HG02623 (cell line): ENCODE data around the gene CXXC5.

Experiments
- ATAC-seq: cut with Tn5 transposase; IDR thresholded peaks from one replicate; pipeline ENCODE4 v1.9.1; 2021; ENCODE audit warnings: moderate library complexity; ENCODE audit not compliant: unreplicated experiment

CXXC5 gene

DNA sequence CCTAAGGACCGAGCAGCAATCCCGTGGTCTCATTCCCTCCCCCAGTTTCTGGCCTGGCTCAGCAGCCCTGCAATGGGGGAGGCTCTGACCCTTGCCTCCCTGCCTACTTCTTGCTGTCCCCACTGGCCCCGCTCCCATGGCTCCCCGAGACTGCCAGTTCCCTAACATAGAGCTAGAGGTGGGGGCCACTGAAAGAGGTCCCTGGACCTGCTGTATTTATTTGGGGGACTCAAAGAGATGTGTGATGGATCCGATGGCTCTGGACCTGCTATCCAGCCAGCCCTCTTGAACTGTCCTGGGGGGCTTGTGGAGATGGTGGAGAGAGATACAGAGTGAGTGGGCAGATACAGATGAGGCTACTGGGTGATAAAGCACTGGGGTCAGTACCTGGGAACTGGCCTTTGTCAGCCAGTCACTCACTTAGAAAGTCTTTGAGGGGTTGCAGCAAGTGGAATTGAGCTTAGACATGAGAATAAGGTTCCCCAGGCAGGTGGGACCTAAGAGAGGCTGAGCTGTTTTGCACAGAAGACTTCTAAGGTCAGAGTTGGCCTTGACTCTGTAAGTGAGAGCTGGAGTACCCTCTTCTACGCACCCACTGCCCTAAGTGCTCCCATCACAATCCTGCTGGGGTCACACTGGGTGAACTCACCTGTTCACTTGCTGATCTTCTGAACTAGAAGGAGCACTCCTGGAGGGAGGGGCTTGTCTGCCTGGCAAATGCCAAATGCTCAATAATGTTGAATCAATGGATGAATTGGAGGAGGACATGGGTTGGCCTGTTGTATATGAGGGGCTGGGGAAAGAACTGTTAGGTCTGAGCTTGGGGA lies 42.9 kb downstream of the CXXC5 start:
- no peak for ATAC-seq

DNA sequence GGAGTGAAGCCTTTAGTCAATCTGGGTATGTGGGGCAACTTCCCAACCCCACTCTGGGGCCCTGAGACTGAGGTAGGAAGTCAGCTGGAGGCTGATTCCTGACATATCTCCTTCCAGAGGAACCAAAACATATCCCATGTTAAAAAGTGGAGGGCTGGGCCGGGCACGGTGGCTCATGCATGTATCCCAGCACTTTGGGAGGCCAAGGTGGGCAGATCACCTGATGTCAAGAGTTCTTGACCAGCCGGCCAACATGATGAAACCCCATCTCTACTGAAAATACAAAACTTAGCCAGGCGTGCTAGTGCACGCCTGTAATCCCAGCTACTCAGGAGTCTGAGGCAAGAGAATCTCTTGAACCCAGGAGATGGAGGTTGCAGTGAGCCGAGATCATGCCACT lies 44.0 kb downstream of the CXXC5 start:
- ATAC-seq: no peak

DNA sequence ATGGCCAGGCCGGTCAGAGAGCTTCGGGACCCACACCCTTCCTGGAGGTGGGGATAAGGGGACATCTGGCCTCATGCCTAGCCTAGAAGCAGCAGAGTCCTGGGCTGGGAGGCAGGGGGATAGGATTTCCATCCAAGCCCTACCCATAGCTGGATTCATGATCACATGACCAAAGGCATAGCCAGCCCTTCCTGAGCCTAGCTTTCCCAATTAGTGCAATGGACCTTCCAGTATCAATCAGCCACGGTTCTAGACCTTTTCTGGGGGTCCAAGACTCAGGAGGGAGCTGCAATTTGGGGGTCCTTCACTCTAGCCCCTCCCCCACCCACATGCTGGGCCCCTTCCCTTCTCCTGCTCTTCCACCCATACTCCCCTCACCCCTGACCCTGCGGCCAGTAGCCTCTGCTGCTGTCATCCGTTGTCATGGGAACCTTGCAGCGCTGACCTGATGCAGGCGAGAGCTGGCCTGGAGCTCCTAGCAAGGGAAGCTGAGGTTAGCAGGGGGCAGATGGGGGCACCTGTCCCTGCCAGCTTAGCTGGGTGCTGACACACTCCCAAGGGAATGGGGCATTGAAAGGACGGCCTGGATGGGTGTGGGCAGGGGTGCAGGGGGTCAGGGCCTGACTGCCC lies 44.6 kb downstream of the CXXC5 start:
- ATAC-seq: no peak

DNA sequence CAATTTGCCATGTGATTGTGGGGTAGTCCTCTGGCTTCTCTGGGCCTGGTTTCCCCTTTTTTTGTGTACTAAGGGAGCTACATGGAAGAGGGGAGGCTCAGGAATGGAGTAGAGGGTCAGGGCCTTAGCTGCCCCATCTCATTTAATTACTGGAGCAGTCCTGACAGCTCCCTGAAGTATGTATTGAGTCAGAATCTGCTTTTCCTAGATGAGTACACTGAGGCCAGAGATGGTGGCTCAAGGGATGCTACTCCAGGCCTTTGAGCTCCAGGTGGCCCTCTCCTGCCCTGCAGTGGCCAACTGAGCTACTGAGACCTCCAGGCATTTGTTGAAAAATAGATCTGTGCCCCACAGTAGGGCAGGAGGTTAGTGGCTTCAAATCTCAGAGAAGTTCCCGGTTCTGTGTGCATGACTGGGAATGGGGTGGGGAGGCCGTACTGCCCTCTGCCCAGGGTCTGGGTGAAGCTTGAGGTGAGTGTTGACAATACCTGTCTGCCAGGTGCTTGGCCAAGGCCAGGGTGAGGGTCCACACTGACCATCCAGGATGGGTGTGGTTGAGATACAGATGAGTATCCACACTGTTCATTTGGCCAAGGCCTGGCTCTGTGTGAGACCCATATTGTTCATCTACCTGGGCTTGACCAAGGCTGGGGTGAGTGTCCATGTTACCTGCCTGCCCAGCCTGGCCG lies 45.7 kb downstream of the CXXC5 start:
- no peak for ATAC-seq

DNA sequence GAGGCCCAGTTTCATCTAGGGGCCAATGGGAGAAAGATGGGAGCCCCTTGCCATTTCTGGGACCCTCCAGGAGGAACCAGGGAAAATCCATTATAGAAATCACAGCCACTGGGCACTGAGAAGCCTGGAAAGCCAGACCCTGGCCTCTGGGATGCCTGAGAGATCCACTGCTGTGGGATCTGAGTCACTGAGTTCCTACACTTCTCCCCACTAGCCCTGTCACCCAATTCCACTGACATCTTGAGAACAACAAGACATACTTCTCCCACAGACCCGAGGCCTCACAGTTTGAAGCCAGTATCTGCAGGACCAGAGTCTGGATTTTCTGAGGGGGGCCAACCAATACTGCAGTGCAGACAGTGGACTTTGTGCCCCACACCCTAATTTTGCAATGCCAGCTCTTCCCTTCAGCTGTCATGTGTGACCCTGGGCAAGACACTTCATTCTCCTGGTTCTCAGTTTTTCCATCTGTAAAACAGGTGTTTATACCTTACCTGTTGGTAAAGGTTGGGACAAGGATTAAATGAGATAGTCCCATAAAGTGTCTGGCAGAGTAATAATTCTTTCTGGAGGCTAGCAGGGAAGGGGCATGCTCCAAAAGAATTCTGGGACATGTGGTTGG lies 46.5 kb downstream of the CXXC5 start:
- ATAC-seq: no peak

DNA sequence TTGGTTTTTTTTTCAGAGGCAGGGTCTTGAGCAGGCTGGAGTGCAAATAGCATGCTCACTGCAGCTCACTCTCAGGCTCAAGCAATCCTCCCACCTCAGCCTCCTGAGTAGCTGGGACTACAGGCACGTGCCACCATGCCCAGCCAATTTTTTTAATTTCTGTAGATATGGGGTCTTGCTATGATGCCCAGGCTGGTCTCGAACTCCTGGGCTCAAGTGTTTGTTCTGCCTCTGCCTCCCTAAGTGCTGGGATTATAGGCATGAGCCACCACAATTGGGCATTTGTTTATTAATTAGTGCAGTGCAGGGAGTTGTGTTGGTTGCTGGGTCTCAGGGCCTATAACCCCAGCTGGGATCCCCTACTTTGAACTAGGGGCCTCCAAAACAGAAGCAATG lies 47.0 kb downstream of the CXXC5 start:
- ATAC-seq: no peak

DNA sequence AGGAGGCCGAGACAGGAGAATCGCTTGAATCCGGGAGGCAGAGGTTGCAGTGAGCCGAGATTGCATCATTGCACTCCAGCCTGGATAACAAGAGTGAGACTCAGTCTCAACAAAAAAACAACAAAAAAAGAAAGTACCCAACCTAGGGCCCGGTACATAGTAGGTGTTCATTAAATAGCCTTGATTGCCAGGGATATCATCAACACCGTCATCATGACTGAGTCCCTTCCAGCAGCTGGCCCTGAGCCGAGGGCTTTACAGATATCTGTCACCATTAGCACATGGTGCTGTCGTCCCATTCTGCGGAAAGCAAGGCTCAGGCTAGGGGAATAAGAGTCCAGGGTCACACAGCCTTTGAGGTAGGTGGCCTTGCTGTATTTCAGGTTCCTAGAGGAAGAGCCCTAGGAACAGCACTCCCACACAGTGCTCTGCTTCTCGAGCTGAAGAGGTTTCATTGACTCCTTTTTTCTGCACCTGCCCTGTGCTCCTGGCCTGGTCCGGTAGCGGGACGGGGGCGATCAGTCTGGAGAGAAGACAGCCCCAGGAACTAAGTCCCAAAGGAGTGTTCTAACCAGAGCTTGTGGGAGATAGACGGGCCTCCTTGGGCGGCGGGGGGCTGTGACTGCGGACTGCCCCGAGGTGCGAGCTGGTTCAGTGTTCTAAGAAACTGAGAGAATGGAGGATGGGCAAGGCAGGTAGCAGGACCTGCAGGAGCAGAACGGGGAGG lies 48.2 kb downstream of the CXXC5 start:
- no peak for ATAC-seq

DNA sequence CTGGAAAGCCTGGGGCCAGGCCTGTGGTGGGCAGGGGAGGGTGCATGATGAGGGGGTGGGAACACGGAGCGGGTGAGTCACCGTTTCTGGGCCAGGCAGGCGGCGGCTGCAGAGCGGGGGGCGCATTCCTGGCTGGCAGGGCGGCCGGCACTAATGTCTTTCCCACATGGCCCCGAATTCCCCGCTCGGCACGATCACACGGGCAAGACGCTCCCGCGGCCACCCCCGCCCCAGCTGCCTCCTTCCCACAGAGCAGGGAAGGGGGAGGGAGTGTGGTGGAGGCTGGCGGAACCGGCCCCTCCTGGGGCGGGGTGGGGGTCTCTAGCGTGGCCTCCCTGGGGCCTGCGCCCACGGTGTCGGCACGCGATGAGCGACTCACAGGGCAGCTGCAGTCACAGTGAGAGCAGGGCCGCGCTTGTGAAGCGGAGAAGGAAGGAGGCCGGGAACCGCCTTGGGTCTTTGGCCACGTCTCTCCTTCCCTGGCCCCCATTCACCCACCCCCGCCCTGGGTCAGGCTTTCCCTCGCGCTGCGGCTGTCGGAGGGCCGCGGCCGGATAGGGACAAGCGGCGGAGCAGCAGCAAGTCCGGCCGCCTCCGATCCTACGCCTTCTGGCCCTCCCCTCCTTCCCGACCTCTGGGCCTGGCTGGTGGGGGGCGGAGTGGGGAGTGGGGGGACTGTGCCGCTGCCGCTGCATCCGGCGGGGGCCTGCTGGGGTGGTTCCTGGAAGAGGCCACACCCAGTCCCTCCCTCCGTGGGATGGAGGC lies 48.9 kb downstream of the CXXC5 start:
- ATAC-seq: no peak

DNA sequence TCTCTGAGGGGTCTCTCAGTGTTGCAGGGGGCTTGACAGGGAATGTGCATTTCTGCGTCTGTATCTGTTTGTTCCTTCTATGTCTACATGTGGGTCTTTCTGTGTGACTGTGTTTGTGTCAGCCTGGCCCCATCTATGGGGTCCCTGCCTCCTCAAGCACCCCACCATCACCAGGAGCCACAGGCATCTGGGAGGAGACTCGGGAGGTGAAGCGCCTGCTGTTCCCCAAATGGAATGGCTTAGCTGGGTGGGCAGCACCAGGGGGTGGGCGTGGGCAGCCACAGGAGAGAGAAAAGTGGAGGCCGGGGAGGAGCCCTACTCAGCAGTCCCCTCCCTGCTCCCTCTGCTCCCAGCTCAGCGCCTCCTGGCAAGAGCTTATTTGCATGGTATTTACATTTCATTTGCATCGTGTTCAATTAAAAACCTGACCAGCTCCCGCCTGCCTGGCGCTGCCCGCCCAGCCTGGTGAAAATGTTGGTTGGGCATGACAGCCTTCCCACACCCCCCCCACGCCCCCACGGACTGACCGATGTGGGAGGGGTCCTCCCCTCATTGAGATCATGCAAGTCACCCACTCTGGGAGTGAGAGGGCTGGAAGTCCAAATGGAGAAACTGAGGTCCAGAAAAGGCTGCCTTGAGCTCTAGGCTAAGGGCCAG lies 50.5 kb downstream of the CXXC5 start:
- no peak for ATAC-seq

DNA sequence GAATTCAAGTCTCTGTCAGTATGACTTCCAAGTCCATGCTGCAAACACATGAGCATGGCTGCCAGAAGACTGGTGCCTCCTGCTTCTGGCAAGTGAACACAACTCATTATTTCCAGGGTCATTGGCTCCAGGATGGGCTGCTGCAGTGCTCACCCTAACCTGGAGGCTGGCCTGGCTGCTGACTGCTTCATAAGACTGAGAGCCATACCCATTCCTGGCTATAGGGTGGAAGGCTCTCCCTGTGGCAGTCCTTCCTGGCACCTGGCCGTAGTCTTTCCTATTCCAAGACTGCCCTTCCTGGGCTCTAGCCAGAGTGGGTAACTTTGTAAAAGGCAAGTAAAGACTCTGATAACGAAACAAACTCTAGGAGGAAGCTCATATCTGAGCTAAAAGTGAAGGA lies 51.2 kb downstream of the CXXC5 start:
- ATAC-seq: no peak

DNA sequence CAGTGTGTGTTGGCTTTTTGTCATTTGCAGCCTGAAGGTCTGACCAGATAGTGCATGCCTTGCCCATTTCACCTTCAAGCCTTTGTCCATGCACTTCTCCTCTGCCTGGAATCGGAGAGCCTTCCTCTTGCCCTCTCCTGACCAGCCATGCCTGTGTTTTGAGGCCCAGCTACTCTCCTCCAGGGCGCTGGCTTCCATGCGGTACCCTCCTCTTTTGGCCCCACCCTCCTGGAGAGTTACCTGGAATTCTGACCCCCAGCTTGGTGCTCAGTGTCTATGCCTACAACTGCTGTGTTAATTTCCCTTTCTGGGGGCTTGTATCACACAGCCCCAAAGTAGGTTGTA lies 52.5 kb downstream of the CXXC5 start:
- no peak for ATAC-seq

DNA sequence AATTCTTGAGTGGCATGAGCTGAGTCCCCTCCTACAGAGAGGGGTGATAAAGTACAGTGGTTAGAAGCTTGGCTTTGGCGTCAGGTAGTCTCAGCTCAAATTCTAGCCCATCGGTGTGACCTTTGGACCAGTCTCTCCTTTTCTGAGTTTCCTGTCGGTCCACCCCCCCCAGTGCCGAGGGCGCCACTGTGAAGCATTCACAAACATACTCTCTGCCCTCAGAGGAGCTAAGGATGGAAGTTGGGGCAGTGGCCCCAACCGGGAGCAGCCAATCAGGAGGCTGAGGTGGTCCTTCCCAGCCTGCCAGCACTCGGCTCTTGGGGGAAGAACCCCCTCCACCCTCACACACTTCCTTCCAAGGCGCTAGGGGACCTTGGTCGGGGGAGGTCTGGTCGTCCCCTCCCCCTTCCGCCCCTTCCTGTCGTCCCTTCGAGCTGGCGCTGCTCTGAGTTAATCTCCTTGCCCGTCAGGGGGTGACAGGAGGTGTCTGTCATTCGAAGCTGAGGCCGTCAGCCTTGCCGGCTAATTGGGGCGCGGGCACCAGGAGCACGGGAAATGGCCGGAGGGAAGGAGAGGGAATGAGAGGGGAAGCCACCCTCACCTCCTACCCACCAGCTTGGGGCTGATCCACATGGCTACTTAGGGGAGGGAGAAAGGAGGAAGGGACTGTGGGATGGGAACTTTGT lies 53.0 kb downstream of the CXXC5 start:
- ATAC-seq: no peak

DNA sequence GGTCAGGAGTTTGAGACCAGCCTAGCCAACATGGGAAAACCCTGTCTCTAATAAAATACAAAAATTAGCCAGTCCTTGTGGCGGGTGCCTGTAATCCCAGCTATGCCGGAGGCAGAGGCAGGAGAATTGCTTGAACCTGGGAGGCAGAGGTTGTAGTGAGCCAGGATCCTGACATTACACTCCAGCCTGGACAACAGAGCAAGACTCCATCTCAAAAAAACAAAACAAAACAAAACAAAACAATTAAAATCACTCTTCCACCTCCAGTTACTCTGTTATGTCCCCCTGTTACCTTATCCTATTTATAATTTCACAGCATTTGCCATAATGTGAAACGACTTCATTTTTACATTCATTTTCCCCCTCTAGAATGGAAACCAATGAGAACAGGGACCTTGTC lies 54.4 kb downstream of the CXXC5 start:
- no peak for ATAC-seq

DNA sequence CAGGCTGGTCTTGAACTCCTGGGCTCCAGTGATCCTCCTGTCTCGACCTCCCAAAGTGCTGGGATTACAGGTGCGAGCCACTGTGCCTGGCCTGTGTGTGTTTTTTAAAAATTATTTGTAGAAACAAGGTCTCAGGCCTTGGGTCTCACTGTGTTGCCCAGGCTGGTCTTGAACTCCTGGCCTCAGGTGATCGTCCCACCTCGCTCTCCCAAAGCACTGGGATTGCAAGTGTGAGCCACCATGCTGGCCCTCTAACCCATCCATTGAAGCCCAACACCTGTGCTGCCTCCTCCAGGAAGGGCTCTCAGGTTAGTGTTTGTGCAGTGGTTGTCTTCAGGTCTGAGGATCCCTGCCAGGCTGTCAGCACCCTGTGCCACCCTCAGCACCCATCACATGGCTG lies 56.6 kb downstream of the CXXC5 start:
- ATAC-seq: no peak

DNA sequence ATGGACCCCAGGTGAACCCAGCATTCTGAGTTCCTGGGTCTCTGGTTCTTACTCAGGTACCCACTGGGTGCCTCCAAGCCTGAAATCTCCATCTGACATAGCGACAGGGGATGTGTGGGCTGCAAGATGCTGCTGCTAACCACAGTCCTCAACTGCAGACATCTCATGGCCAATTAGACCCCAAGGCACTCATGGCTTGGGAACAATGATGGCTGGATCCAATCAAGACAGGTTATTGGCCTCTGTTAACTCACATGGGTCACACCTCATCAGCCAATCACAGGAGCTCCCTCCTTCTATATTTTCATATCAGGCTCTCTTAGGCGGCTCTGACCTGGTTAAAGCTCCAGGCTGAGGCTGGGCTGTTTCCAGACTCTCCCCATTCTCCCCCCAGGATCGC lies 57.0 kb downstream of the CXXC5 start:
- ATAC-seq: no peak

DNA sequence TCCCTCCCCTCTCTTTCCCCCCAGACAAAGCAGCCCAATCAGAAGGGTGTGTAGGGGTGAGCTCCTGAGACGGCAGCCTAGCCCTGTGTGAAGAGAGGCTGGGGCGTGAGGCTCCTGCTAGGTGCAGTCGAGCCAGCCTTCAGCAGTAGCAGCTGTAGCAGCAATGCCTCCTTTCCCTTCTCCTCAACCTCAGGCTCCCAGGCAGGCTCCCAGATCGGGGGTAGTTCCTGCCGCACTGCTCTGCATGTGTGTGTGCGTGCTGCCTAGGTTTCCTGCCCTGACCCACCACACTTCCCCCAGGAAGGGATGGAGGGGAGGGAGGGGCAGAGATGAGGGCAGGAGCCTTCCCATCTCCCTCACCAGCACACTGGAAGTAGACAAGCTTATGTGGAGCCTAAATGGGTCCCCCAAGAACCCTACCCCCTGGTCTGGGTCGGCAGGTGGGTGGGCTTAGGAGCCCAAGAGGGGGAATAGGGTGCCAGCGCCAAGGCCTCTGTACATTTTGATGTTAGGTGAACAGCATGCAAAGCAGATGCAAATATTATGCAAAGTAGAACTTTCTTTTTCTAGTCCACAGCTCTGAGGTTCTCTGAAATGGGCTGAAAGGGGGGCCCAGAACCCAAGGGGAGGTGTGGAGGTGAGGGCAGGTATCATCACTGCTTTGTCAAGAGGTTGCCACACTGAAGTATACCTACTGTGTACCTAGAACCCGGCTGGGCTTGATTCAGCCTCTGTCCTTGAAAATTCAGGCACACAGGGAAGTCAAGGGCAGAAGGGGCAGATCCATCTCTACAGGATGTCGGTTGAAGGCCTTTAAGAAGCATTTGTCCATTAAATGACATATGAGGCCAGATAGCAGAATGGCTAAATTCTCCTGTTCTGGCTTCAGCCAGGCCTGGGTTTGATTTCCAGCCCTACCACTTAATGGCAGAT lies 57.8 kb downstream of the CXXC5 start:
- ATAC-seq: no peak

DNA sequence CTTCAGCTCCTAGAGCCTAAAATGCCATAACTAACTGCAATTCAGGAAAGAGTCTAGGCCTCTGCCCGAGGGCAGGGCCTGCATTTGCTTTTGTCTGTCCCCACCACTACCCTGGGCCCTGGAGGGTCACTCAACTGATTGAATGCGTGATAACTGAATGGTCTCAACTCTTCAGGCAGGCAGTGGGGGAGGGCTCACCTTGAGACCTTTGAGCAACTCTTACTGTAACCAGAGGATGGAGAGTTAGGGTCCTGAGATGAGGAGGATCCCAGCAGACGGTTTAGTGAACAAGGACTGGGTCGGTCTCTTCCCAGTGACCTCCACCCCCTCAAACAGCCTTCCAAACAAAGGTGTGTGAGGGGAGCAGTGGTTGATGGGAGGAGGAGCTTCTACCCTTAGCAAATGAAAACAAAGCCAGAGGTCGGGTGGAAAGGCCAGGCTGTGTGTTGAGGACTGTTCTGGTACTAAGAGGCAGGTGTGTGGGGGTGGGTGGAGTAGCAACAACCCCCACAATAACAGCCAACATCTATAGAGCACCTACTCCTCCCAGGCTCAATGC lies 59.4 kb downstream of the CXXC5 start:
- no peak for ATAC-seq

DNA sequence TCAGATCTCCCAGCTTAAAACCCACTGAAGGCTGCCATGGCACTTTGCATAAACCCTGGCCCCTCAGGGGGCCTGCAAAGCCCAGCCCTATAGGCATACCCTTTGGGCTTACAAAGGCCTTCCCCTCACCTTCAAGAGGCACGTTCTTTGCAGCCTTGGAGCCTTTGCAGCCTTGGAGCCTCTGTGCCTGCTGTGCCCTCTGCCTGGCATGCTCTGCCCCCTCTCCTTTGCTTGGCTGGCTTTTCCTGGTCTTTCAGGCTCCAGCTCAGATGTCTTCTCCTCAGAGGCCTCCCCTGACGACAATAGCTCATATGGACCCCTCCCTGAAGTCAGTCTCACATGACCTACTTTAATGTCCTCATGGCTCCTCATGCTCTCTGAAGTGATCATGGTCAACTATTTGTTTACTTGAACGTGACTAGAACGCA lies 60.3 kb downstream of the CXXC5 start:
- ATAC-seq: no peak
